GM10266 (cell line): ENCODE measurements around the gene TIMM17A.

Experiments
- DNase-seq: peaks from one replicate; pipeline ENCODE4 v3.0.0; 2012; ENCODE audit errors: extremely low spot score
- TF ChIP-seq, protein P1 (sequence below): IDR thresholded peaks from 2 replicates; pipeline ENCODE4 v1.5.1; 2012; ENCODE audit warnings: mild to moderate bottlenecking, low read depth; ENCODE audit not compliant: control insufficient read depth, insufficient read depth; ENCODE audit errors: missing control alignments

TIMM17A gene

DNA sequence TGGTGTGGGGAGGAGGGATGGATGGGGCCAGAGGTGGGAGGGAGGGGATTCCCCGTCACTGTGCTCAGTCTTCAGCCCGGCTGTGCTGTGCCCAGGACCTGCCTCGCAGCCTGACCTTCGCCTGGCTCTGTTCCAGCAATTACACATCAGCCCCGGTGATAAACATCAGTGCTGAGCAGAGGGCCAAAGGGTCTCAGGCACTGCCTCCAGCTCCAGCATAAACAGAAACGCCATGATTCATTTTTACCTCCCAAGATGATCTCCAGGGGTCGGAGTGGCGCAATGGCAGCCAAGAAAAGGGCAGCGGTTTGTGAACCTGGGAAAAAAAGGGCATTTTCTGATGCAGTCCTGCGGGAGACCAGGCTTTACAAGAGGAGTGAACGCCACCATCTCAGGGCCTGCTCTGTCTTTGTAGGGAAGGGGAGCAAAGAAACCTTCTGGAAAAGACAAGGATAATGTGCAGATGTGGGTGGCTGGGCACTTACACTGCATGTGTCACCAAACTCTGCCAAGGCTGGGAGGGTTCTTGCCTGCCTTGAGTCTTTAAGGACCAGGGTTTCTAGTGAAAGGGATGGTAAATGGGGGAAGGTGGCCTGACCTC, 38.6 kb upstream of the TIMM17A start:
- DNase-seq, result no peak
- TF ChIP-seq, protein P1, sequence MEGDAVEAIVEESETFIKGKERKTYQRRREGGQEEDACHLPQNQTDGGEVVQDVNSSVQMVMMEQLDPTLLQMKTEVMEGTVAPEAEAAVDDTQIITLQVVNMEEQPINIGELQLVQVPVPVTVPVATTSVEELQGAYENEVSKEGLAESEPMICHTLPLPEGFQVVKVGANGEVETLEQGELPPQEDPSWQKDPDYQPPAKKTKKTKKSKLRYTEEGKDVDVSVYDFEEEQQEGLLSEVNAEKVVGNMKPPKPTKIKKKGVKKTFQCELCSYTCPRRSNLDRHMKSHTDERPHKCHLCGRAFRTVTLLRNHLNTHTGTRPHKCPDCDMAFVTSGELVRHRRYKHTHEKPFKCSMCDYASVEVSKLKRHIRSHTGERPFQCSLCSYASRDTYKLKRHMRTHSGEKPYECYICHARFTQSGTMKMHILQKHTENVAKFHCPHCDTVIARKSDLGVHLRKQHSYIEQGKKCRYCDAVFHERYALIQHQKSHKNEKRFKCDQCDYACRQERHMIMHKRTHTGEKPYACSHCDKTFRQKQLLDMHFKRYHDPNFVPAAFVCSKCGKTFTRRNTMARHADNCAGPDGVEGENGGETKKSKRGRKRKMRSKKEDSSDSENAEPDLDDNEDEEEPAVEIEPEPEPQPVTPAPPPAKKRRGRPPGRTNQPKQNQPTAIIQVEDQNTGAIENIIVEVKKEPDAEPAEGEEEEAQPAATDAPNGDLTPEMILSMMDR, result no peak

DNA sequence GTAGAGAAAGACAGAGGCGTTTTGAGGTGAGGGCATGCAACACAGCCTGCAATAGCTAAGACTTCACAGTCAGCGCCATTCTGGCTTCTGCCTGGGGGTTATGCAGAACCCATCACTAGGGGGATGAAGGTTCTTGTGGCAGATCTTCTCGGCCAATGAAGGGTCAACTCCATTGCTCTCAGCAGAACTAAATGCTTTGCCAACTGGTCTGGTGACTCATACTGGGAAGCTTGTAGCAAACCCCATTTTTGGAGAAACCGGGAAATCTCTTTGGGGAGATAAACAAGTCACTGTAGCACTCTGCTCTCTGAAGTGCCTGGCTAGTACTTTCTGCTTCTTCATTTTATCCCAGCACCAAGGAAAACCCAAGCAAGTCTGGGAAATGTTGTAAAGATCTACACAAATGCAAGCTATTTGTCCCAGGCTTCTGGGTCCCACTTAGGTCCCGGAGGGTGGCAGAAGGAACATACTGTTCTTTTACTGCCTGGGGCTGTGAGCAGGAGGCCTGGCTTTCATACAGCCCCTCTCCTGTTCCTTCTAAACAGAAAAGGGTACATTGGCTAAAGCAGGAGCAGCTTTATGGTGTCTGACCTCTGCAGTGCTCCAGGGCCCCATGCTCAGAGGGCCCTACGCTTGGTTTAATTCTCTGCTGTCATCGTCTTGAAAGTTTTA, 37.8 kb upstream of the TIMM17A start:
- TF ChIP-seq, protein P1, result no peak
- DNase-seq, result no peak

DNA sequence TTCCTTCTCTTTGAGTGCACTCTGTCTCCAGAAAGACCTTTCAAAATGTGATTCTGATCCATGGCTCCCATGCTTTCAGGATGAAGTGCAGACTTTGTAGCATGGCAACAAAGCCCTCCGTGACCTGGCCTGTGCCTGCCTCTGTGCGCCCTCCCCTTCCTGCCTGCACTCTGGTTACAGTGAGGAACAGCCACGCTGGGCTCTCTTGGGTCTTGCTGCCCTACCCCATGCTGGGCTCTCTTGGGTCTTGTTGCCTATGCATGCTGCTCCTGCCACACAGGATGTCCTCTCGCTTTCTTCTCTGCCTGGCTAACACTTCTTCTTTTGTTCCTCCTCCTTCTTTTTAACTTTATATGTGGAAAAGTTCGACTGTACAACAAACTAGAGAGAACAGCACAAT, 37.0 kb upstream of the TIMM17A start:
- TF ChIP-seq, protein P1, result no peak
- no peak for DNase-seq

DNA sequence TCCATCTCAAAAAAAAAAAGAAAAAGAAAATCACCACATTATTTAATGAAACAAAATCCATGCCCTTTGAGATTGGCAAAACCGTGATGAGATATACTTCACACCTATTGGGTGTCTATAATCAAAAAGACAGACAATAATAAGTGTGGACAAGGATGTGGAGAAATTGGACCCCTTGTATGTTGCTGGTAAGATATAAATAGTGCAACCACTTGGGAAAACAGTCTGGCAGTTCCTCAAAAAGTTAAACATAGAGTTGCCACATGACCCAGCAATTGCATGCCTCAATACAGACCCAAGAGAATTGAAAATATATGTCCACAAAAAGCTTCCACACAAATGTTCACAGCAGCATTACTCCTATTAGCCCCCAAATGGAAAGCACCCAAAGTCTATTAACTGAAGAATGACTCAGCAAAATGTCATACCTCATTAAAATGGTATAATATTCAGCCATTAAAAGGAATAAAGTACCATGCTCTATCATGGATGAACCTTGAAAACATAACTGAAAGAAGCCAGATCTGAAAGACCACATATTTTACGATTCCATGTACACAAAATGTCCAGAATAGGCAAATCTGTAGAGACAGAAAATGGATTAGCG, 33.2 kb upstream of the TIMM17A start:
- DNase-seq, result no peak

DNA sequence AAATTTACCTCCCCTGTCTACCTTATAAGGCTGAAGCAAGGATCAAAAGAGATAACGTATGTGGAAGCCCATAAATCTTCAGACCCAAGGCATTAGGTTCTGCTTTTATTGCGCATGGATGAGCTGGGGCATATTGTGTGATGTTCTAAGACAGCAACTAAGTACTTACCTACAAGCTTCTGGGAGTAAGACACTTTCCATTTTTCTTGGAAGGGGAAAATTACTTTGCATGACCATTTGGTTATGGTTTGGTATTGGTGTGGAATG, 30.1 kb upstream of the TIMM17A start:
- DNase-seq, result no peak
- TF ChIP-seq, protein P1, result no peak

More for the DNA sequence above, 33.2 kb upstream of the TIMM17A start:
- TF ChIP-seq, protein P1, result no peak

DNA sequence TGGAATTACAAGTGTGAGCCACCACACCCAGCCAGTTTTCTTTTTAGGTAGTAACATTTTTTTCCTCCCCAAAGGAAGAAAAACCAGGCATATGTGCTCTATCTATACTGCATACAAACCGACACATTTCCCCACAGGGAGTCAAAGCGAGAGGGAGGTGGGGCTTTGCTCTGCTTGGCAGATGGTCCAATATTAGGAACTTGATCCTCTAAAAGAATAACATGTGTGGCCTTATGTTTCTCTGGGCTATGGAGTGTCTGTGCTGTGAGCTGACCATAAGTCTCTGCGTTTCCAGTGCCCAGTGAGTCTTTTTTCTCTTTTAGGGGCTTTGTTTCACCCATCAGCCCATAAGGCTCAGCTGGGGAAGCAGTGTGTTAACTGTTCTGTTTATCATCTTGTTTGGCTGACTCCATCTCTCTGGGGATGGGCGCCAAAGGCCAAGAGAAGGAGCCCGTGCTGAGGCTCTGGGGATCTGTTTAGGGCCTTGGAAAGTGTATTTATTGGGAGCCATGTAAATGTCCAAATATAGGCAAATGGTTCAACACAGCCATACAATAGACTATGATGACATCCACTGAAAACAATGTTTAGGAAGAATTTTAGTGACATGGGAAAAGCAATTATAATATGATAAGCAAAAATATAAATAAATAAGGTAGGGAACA, 29.2 kb upstream of the TIMM17A start:
- no peak for DNase-seq

More for the DNA sequence above, 29.2 kb upstream of the TIMM17A start:
- TF ChIP-seq, protein P1, result no peak
